ENCODE data around the gene SLC2A2. TPM values are rescaled to one million over a fixed set of nuclear protein-coding genes. Genes with fewer than 3 reads are reported as not detected.

The SLC2A2 gene
- total and polyA plus RNA-seq, 8 donors = 2.9 TPM; not detected in 7

GRCh38 chr3:171028025-171028778 lies 1.7 kb upstream of the SLC2A2 start:
- intact Hi-C loops (cut with DNase I; ENCODE audit: low total_unique reads) = no loop called here
- 9 to 14% (median 9%) methylated on average over 38 to 39 of the region's 39 CpGs for WGBS, 5 donors
- H3K4me1 ChIP-seq = peaks cover 0 to 17% (median 6%) of the 10 kb centered on the region in 4 donors
- H3K36me3 ChIP-seq = no peaks in the 10 kb centered on the region
- peaks cover 0 to 13% (median 5%) of the 10 kb centered on the region in 3 donors for H3K27me3 ChIP-seq
- TF ChIP-seq, protein P1, sequence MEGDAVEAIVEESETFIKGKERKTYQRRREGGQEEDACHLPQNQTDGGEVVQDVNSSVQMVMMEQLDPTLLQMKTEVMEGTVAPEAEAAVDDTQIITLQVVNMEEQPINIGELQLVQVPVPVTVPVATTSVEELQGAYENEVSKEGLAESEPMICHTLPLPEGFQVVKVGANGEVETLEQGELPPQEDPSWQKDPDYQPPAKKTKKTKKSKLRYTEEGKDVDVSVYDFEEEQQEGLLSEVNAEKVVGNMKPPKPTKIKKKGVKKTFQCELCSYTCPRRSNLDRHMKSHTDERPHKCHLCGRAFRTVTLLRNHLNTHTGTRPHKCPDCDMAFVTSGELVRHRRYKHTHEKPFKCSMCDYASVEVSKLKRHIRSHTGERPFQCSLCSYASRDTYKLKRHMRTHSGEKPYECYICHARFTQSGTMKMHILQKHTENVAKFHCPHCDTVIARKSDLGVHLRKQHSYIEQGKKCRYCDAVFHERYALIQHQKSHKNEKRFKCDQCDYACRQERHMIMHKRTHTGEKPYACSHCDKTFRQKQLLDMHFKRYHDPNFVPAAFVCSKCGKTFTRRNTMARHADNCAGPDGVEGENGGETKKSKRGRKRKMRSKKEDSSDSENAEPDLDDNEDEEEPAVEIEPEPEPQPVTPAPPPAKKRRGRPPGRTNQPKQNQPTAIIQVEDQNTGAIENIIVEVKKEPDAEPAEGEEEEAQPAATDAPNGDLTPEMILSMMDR (IDR thresholded peaks at IDR 0.05) = no peak
- TF ChIP-seq POLR2A (IDR thresholded peaks at IDR 0.05) (no peak), EP300 (IDR thresholded peaks at IDR 0.05) (no peak), POLR2AphosphoS5 (IDR thresholded peaks at IDR 0.05) (no peak)
- peak overlapping the region in 2 of 5 donors; percentile 35 to 50 for H3K27ac ChIP-seq
- no peaks in the 10 kb centered on the region for H3K9me3 ChIP-seq
- peak overlapping the region; percentile 32 to 34 (median 32) for H3K4me3 ChIP-seq
- peak; percentile 43 to 83 for DNase-seq

GRCh38 chr3:171023566-171023965 lies 3.0 kb downstream of the SLC2A2 start:
- Histone ChIP-seq H3K4me3 (no peak overlapping the region), H3K27me3 (peaks cover 0 to 9% (median 5%) of the 10 kb centered on the region in 3 donors), H3K9me3 (no peaks in the 10 kb centered on the region), H3K27ac (no peak overlapping the region), H3K4me1 (peaks cover 0 to 11% (median 3%) of the 10 kb centered on the region in 4 donors), H3K36me3 (no peaks in the 10 kb centered on the region)
- peak in 1 of 2 donors; percentile 27 for DNase-seq
- TF ChIP-seq POLR2AphosphoS5 (IDR thresholded peaks at IDR 0.05) (no peak), EP300 (IDR thresholded peaks at IDR 0.05) (no peak), POLR2A (IDR thresholded peaks at IDR 0.05) (no peak)
- TF ChIP-seq, protein P1 (IDR thresholded peaks at IDR 0.05) = no peak
- intact Hi-C loops (cut with DNase I; ENCODE audit: low total_unique reads) = no loop called here

GRCh38 chr3:171021377-171021776 lies 5.1 kb downstream of the SLC2A2 start:
- WGBS, 5 donors = 81 to 89% (median 87%) methylated on average over 4 of the region's 4 CpGs
- DNase-seq = no peak
- intact Hi-C loops (cut with DNase I; ENCODE audit: low total_unique reads) = no loop called here
- H3K9me3 ChIP-seq = no peaks in the 10 kb centered on the region
- H3K27me3 ChIP-seq = no peaks in the 10 kb centered on the region
- no peak overlapping the region for H3K27ac ChIP-seq
- no peaks in the 10 kb centered on the region for H3K36me3 ChIP-seq
- H3K4me3 ChIP-seq = no peak overlapping the region
- no peaks in the 10 kb centered on the region for H3K4me1 ChIP-seq
- TF ChIP-seq POLR2AphosphoS5 (IDR thresholded peaks at IDR 0.05) = no peak
- TF ChIP-seq, protein P1 (IDR thresholded peaks at IDR 0.05) = no peak
- TF ChIP-seq EP300 (IDR thresholded peaks at IDR 0.05) = no peak
- no peak for TF ChIP-seq POLR2A (IDR thresholded peaks at IDR 0.05)

DNA sequence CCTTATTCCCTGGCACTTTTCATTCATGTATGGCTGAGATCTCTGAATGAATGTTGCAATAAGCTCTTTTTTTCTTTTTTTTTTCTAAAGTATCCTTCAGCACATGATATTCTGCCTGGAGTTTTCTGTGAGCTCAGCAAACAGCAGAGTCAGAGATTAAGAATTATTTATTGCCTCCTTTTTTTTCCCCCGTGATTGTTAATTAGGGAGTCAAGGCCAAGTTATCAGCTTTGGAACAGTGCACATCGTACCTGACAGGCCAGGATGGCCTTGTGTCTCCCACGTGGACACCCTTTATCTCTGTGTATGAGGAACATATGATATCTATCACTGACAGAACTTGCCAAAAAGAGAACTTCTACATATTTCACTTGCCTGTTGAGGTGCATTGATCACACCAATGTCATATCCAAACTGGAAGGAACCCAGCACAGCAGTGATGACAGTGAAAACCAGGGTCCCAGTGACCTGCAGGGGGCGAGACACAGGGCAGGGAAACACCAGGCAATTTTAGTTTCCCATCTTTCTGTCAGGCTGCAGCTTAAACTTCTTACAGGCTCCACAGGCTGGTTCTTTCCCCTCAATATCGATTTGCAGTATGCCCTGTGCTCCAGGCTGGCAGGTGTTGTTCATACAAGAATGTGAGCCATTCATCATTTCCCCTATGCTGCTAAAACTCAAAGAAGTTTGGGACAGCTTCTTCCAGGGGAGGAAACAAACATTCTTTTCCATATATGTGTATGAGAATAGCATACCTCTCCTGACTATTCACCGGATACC lies 8.2 kb downstream of the SLC2A2 start:
- no peak for TF ChIP-seq POLR2A (IDR thresholded peaks at IDR 0.05)
- TF ChIP-seq EP300 (IDR thresholded peaks at IDR 0.05) = no peak
- TF ChIP-seq, protein P1 (IDR thresholded peaks at IDR 0.05) = no peak
- TF ChIP-seq POLR2AphosphoS5 (IDR thresholded peaks at IDR 0.05) = no peak
- H3K27me3 ChIP-seq = no peaks in the 10 kb centered on the region
- DNase-seq = peak in 1 of 2 donors; percentile 8
- H3K4me1 ChIP-seq = peaks cover 0 to 9% (median 0%) of the 10 kb centered on the region in 4 donors
- no peak overlapping the region for H3K27ac ChIP-seq
- intact Hi-C loops (cut with DNase I; ENCODE audit: low total_unique reads) = no loop called here
- H3K9me3 ChIP-seq = no peaks in the 10 kb centered on the region
- H3K4me3 ChIP-seq = no peak overlapping the region
- H3K36me3 ChIP-seq = no peaks in the 10 kb centered on the region
- 42 to 49% (median 44%) methylated on average over 6 of the region's 6 CpGs for WGBS, 5 donors

Measured in stomach (tissue), 9 donors.